DMS79 (cell line): Measurements from ENCODE around the gene GALNT6.

Experiments
- DNase-seq: peaks from one replicate; lab custom pipeline; 2025; lab: John Stamatoyannopoulos, UW

GALNT6 gene

GRCh38 chr12:51405801-51406207, 14.6 kb upstream of the GALNT6 start:
- DNase-seq: no peak

- no peak for DNase-seq
These were observed 13.4 kb upstream of the GALNT6 start for GRCh38 chr12:51404627-51405026.

GRCh38 chr12:51403681-51404136, 12.5 kb upstream of the GALNT6 start:
- no peak for DNase-seq

GRCh38 chr12:51403159-51403558, 12.0 kb upstream of the GALNT6 start:
- DNase-seq: no peak

- DNase-seq: no peak
These were observed 10.7 kb upstream of the GALNT6 start for GRCh38 chr12:51401900-51402299.

- no peak for DNase-seq
These were observed 10.3 kb upstream of the GALNT6 start for GRCh38 chr12:51401486-51401885.

- no peak for DNase-seq
These were observed 9.8 kb upstream of the GALNT6 start for GRCh38 chr12:51401020-51401419.

- no peak for DNase-seq
These were observed 8.7 kb upstream of the GALNT6 start for GRCh38 chr12:51399891-51400290.

GRCh38 chr12:51397670-51398069, 6.5 kb upstream of the GALNT6 start:
- no peak for DNase-seq

GRCh38 chr12:51395283-51396230, 4.4 kb upstream of the GALNT6 start:
- no peak for DNase-seq

GRCh38 chr12:51393676-51394545, 2.7 kb upstream of the GALNT6 start:
- no peak for DNase-seq

GRCh38 chr12:51392556-51393237, 1.5 kb upstream of the GALNT6 start:
- no peak for DNase-seq

- DNase-seq: no peak
These were observed 319 bp downstream of the GALNT6 start for GRCh38 chr12:51390891-51391282.

GRCh38 chr12:51390457-51390856, 749 bp downstream of the GALNT6 start:
- no peak for DNase-seq

- no peak for DNase-seq
These were observed 1.8 kb downstream of the GALNT6 start for GRCh38 chr12:51389302-51389999.

- DNase-seq: no peak
These were observed 2.4 kb downstream of the GALNT6 start for GRCh38 chr12:51388846-51389245.

- DNase-seq: no peak
These were observed 3.0 kb downstream of the GALNT6 start for GRCh38 chr12:51388069-51388799.

GRCh38 chr12:51386351-51386750, 4.9 kb downstream of the GALNT6 start:
- no peak for DNase-seq

GRCh38 chr12:51383269-51383905, 7.8 kb downstream of the GALNT6 start:
- DNase-seq: no peak

GRCh38 chr12:51382173-51382572, 9.0 kb downstream of the GALNT6 start:
- no peak for DNase-seq
